NT2/D1 (cell line): ENCODE data around the gene S100A4.

Experiments used
- YY1 ChIP-seq: IDR thresholded peaks from 2 replicates; pipeline ENCODE4 v1.6.1; 2011; ENCODE audit not compliant: insufficient read length, insufficient read depth
- ZNF274 ChIP-seq: IDR thresholded peaks from 2 replicates; pipeline ENCODE4 v1.6.1; 2011; ENCODE audit warnings: mild to moderate bottlenecking, low read depth, low read length

GRCh38 chr1:153578936-153579335 is 33.3 kb upstream of the S100A4 start:
- TF ChIP-seq ZNF274 (no peak), YY1 (no peak)
